Panc1 (cell line): Measurements from ENCODE around the gene SDK2. TPM values are rescaled to one million over a fixed set of nuclear protein-coding genes. Genes with fewer than 3 reads are reported as not detected.

Source experiments
- ATAC-seq: fragments of 200-7000 bp; cut with Tn5 transposase; 2 replicates; pipeline ENCODE4 v1.9.1; 2020; ENCODE audit warnings: mild to moderate bottlenecking, moderate library complexity
- BruUV-seq: library from RNA; stranded (reverse); fragments of 400-500 nt; replicated peaks from 2 replicates; lab custom pipeline; 2021; lab: Mats Ljungman, UMichigan
- CTCF ChIA-PET: fragments of 300-600 bp; sonication (Branson Sonifier 250); formaldehyde crosslinking; loops from one replicate; lab custom pipeline; 2022; ENCODE audit warnings: antibody characterized with exemption; lab: Charles Lee
- POLR2A ChIA-PET: fragments of 300-600 bp; sonication (Branson Sonifier 250); formaldehyde crosslinking; loops from one replicate; lab custom pipeline; 2022; ENCODE audit warnings: antibody characterized with exemption; lab: Charles Lee
- DNase-seq: peaks from one replicate; pipeline ENCODE4 v3.0.0-alpha.2; 2010; ENCODE audit warnings: low read depth, low spot score
- H3K27ac ChIP-seq: 2 replicates; pipeline ENCODE4 v1.5.1; 2011; ENCODE audit warnings: mild to moderate bottlenecking, low read length, inconsistent platforms
- H3K27me3 ChIP-seq: fragments of 200-500 bp; sonication (Bioruptor generic); 2 replicates; pipeline ENCODE4 v1.6.0; 2014; ENCODE audit warnings: low read length, inconsistent platforms; ENCODE audit not compliant: control insufficient read depth, insufficient read depth
- H3K36me3 ChIP-seq: fragments of 200-500 bp; sonication (Bioruptor generic); 2 replicates; pipeline ENCODE4 v1.5.1; 2014; ENCODE audit warnings: inconsistent platforms, mild to moderate bottlenecking, low read length, moderate library complexity; ENCODE audit not compliant: control insufficient read depth, insufficient read depth
- H3K4me1 ChIP-seq: 2 replicates; pipeline ENCODE4 v1.5.1; 2011; ENCODE audit warnings: inconsistent platforms, mild to moderate bottlenecking, low read length, moderate library complexity; ENCODE audit not compliant: control insufficient read depth, insufficient read depth
- H3K4me3 ChIP-seq, 2 experiments: 2 replicates each; pipeline ENCODE4 v1.5.1; 2011 to 2012; ENCODE audit warnings: low read depth in 2 of 2, low read length in 2 of 2, mild to moderate bottlenecking in 2 of 2, inconsistent platforms in 1 of 2, moderate library complexity in 1 of 2
- H3K9me3 ChIP-seq: fragments of 200-500 bp; sonication (Bioruptor generic); 2 replicates; pipeline ENCODE4 v1.5.1; 2014; ENCODE audit warnings: low read depth, mild to moderate bottlenecking, inconsistent platforms, low read length, moderate library complexity; ENCODE audit not compliant: control insufficient read depth, insufficient read depth
- POLR2AphosphoS5 ChIP-seq: IDR thresholded peaks from 2 replicates; pipeline ENCODE4 v1.6.1; 2012; ENCODE audit warnings: mild to moderate bottlenecking, low read depth, low read length, moderate library complexity
- SIN3A ChIP-seq: IDR thresholded peaks from 2 replicates; pipeline ENCODE4 v1.6.1; 2012; ENCODE audit warnings: low read depth, mild to moderate bottlenecking, low read length, moderate library complexity, borderline replicate concordance; ENCODE audit not compliant: insufficient read depth
- TCF7L2 ChIP-seq: IDR thresholded peaks from 2 replicates; pipeline ENCODE4 v1.6.1; 2011; ENCODE audit warnings: mild to moderate bottlenecking, low read depth, low read length, inconsistent platforms
- in situ Hi-C: cut with HindIII; loops from 2 replicates; pipeline ENCODE4 v1.10.0; 2016; ENCODE audit warnings: low sequenced_read_pairs, low pct_unique_long_range_greater_than_20kb
- intact Hi-C: fragments of 100-400 bp; cut with micrococcal nuclease; formaldehyde crosslinking; loops from one replicate; pipeline ENCODE4 v1.10.0; 2022; ENCODE audit not compliant: unreplicated experiment
- total RNA-seq: library from RNA; stranded (reverse); gene quantifications from one replicate; pipeline ENCODE4 v1.2.1, GENCODE V29; 2021; ENCODE audit not compliant: unreplicated experiment
- TF ChIP-seq, protein P1 (sequence below), 2 experiments: IDR thresholded peaks; 2 replicates each; pipeline ENCODE4 v1.6.1; 2011 to 2012; ENCODE audit warnings: low read depth in 2 of 2, control low read depth in 1 of 2, low read length in 1 of 2, mild to moderate bottlenecking in 1 of 2, moderate library complexity in 1 of 2; ENCODE audit not compliant: insufficient read depth in 1 of 2
- TF ChIP-seq, protein P2 (sequence below): fragments of 450-650 bp; IDR thresholded peaks from 2 replicates; pipeline ENCODE4 v1.5.1; 2017; ENCODE audit warnings: mild to moderate bottlenecking

The SDK2 gene
- total RNA-seq, 1 experiment from 2014 or later: 0.41 TPM

DNA sequence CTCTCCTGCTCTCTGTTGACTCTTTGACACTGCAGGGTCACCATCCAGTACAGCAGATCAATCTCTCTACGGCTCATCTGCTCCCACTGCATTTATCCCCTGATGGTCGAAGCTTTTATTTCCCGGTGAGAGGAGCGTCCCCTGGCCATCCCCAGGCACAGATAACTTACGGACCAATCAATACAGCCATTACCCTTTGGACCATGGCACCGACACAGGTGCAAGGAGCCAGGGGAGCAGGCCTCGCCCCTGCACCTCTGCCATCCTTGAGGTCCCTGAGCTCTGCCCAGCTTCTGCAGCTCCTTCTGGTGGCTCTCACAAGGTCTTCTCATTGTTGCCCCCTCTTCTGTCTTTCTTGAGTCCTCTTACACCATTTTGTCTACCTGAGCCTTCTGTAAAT lies 115.6 kb downstream of the SDK2 start:
- no peaks in the 10 kb centered on the region for H3K4me1 ChIP-seq
- no peak overlapping the region for H3K4me3 ChIP-seq
- ChIA-PET POLR2A (no interaction called here), CTCF (no interaction called here)
- no peak for ATAC-seq
- TF ChIP-seq TCF7L2: no peak
- TF ChIP-seq, protein P1, sequence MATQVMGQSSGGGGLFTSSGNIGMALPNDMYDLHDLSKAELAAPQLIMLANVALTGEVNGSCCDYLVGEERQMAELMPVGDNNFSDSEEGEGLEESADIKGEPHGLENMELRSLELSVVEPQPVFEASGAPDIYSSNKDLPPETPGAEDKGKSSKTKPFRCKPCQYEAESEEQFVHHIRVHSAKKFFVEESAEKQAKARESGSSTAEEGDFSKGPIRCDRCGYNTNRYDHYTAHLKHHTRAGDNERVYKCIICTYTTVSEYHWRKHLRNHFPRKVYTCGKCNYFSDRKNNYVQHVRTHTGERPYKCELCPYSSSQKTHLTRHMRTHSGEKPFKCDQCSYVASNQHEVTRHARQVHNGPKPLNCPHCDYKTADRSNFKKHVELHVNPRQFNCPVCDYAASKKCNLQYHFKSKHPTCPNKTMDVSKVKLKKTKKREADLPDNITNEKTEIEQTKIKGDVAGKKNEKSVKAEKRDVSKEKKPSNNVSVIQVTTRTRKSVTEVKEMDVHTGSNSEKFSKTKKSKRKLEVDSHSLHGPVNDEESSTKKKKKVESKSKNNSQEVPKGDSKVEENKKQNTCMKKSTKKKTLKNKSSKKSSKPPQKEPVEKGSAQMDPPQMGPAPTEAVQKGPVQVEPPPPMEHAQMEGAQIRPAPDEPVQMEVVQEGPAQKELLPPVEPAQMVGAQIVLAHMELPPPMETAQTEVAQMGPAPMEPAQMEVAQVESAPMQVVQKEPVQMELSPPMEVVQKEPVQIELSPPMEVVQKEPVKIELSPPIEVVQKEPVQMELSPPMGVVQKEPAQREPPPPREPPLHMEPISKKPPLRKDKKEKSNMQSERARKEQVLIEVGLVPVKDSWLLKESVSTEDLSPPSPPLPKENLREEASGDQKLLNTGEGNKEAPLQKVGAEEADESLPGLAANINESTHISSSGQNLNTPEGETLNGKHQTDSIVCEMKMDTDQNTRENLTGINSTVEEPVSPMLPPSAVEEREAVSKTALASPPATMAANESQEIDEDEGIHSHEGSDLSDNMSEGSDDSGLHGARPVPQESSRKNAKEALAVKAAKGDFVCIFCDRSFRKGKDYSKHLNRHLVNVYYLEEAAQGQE (IDR thresholded peaks at IDR 0.05; ENCODE audit: insufficient read depth in 1 of 2, low read depth in 2 of 2, low read length in 1 of 2): no peak
- TF ChIP-seq SIN3A: no peak
- no peak for TF ChIP-seq POLR2AphosphoS5
- TF ChIP-seq, protein P2, sequence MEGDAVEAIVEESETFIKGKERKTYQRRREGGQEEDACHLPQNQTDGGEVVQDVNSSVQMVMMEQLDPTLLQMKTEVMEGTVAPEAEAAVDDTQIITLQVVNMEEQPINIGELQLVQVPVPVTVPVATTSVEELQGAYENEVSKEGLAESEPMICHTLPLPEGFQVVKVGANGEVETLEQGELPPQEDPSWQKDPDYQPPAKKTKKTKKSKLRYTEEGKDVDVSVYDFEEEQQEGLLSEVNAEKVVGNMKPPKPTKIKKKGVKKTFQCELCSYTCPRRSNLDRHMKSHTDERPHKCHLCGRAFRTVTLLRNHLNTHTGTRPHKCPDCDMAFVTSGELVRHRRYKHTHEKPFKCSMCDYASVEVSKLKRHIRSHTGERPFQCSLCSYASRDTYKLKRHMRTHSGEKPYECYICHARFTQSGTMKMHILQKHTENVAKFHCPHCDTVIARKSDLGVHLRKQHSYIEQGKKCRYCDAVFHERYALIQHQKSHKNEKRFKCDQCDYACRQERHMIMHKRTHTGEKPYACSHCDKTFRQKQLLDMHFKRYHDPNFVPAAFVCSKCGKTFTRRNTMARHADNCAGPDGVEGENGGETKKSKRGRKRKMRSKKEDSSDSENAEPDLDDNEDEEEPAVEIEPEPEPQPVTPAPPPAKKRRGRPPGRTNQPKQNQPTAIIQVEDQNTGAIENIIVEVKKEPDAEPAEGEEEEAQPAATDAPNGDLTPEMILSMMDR: no peak
- no peak for DNase-seq
- H3K36me3 ChIP-seq: no peaks in the 10 kb centered on the region
- BruUV-seq: no TSS peak
- peaks cover 9% of the 10 kb centered on the region; the same call in 1 of the 2 replicates for H3K27me3 ChIP-seq
- no peaks in the 10 kb centered on the region for H3K9me3 ChIP-seq
- intact Hi-C loops (no loop called here), in situ Hi-C loops (no loop called here)
- no peak overlapping the region for H3K27ac ChIP-seq

DNA sequence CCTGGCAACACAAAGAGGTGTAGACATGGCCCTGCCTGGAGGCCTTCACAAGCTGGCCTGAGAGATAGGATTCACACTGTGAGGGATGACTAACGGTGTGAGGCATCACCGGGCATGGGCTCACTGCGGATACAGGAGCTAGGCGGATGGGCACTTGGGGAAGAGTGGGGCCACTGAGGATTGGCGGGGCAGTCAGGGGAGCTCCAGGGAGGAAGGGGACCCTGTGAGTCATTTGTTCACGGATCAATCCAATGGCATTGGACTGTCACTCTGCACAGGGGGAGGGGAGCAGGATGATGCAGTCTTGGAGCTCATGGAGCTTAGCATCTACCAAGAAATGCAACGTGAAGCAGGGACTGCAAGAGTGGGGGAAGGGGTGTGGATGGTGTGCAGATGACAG lies 117.3 kb downstream of the SDK2 start:
- ChIA-PET POLR2A (no interaction called here), CTCF (no interaction called here)
- H3K4me3 ChIP-seq: no peak overlapping the region
- DNase-seq: no peak
- intact Hi-C loops: no loop called here
- no peak overlapping the region for H3K27ac ChIP-seq
- H3K4me1 ChIP-seq: no peaks in the 10 kb centered on the region
- in situ Hi-C loops: no loop called here
- H3K9me3 ChIP-seq: no peaks in the 10 kb centered on the region
- TF ChIP-seq, protein P2: no peak
- TF ChIP-seq SIN3A (no peak), POLR2AphosphoS5 (no peak)
- no TSS peak for BruUV-seq
- H3K27me3 ChIP-seq: peaks cover 9% of the 10 kb centered on the region; the same call in 1 of the 2 replicates
- no peaks in the 10 kb centered on the region for H3K36me3 ChIP-seq
- ATAC-seq: no peak
